ENCODE measurements around the gene SMYD5. TPM values are rescaled to one million over a fixed set of nuclear protein-coding genes. Genes with fewer than 3 reads are reported as not detected.
"Not testable (repeated sequence)": the region's sequence is repeated elsewhere in the genome, so short reads cannot be mapped to it uniquely, and the experiment has no call there.

Gene SMYD5
- total RNA-seq, 2 donors from 2014 or later: 34.9 to 35.4 TPM

DNA sequence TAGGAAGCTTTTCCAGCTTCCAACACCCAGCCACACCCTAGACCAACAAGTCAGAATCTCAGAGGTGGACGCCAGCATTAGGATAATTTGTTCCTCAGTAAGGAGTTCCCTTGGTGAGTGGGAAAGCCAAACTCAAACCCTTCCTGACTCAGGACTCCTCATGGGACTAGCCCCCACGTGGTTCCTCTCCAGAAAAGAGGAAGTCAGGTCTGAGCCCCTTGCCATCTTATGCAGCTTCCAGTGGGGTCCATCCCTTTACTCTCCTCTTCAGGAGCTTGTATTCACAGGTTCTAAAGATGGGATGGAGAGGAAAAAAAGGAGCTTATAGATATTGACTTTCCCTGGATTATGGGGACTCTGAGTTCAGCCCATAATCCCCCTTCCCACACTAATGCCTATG is 26.5 kb upstream of the SMYD5 start:
- no peaks in the 10 kb centered on the region for H3K36me3 ChIP-seq (ENCODE audit: control insufficient read depth, insufficient read depth, low read length)
- Mint-ChIP-seq H3K4me3 (no peak overlapping the region), H3K4me1 (peaks cover 7% of the 10 kb centered on the region), H3K36me3 (ENCODE audit: low read depth) (no peaks in the 10 kb centered on the region), H3K27me3 (ENCODE audit: insufficient read depth) (peaks cover 57% of the 10 kb centered on the region), H3K27ac (no peak overlapping the region), H3K9me3 (peaks cover 4% of the 10 kb centered on the region)
- H3K9me3 ChIP-seq (ENCODE audit: control insufficient read depth, low read length): no peaks in the 10 kb centered on the region
- H3K4me3 ChIP-seq (ENCODE audit: low read length): no peak overlapping the region
- no peak overlapping the region for H3K27ac ChIP-seq (ENCODE audit: low read depth, low read length)
- DNase-seq: no peak
- TF ChIP-seq, protein P1, sequence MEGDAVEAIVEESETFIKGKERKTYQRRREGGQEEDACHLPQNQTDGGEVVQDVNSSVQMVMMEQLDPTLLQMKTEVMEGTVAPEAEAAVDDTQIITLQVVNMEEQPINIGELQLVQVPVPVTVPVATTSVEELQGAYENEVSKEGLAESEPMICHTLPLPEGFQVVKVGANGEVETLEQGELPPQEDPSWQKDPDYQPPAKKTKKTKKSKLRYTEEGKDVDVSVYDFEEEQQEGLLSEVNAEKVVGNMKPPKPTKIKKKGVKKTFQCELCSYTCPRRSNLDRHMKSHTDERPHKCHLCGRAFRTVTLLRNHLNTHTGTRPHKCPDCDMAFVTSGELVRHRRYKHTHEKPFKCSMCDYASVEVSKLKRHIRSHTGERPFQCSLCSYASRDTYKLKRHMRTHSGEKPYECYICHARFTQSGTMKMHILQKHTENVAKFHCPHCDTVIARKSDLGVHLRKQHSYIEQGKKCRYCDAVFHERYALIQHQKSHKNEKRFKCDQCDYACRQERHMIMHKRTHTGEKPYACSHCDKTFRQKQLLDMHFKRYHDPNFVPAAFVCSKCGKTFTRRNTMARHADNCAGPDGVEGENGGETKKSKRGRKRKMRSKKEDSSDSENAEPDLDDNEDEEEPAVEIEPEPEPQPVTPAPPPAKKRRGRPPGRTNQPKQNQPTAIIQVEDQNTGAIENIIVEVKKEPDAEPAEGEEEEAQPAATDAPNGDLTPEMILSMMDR (conservative IDR thresholded peaks at IDR 0.05): no peak
- 81% methylated on average over 2 of the region's 2 CpGs; no CpG with 5 or more reads in 1 of the 2 experiments for WGBS, 2 experiments (ENCODE audit: insufficient coverage in 1 of 2, insufficient read length in 1 of 2)
- peaks cover 33% of the 10 kb centered on the region for H3K27me3 ChIP-seq (ENCODE audit: control insufficient read depth, insufficient read depth, low read length, poor library complexity, severe bottlenecking)
- no peaks in the 10 kb centered on the region for H3K4me1 ChIP-seq (ENCODE audit: control insufficient read depth, insufficient read depth, low read length)
- no peak overlapping the region for H3K9ac ChIP-seq (ENCODE audit: extremely low read depth, low read length, poor library complexity, severe bottlenecking)

DNA sequence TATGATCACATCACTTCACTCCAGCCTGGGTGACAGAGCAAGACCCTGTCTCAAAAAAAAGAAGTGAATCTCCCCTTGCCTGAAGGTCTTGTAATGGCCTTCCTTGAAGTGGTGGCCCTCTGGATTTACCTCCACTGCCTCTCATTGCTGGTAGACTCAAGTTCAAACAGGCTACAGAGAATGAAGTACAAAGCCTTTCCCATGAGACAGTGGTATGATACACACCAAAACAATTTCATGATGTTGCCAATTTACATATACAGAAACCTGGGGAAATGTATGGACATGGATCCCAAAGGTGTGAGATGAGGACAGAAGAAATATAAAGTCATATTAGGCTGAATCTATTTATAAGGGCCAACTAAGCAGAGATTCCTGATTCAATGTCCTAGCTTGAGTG is 16.5 kb upstream of the SMYD5 start:
- Histone ChIP-seq H3K4me1 (ENCODE audit: control insufficient read depth, insufficient read depth, low read length) (no peaks in the 10 kb centered on the region), H3K27me3 (ENCODE audit: control insufficient read depth, insufficient read depth, low read length, poor library complexity, severe bottlenecking) (peaks cover 65% of the 10 kb centered on the region), H3K27ac (ENCODE audit: low read depth, low read length) (no peak overlapping the region), H3K36me3 (ENCODE audit: control insufficient read depth, insufficient read depth, low read length) (no peaks in the 10 kb centered on the region), H3K9ac (ENCODE audit: extremely low read depth, low read length, poor library complexity, severe bottlenecking) (no peak overlapping the region), H3K9me3 (ENCODE audit: control insufficient read depth, low read length) (no peaks in the 10 kb centered on the region), H3K4me3 (ENCODE audit: low read length) (no peak overlapping the region)
- Mint-ChIP-seq H3K27ac (no peak overlapping the region), H3K4me3 (no peak overlapping the region), H3K9me3 (no peaks in the 10 kb centered on the region), H3K4me1 (no peaks in the 10 kb centered on the region), H3K36me3 (ENCODE audit: low read depth) (no peaks in the 10 kb centered on the region), H3K27me3 (ENCODE audit: insufficient read depth) (peaks cover 63% of the 10 kb centered on the region)
- DNase-seq: no peak
- TF ChIP-seq, protein P1 (conservative IDR thresholded peaks at IDR 0.05): no peak

DNA sequence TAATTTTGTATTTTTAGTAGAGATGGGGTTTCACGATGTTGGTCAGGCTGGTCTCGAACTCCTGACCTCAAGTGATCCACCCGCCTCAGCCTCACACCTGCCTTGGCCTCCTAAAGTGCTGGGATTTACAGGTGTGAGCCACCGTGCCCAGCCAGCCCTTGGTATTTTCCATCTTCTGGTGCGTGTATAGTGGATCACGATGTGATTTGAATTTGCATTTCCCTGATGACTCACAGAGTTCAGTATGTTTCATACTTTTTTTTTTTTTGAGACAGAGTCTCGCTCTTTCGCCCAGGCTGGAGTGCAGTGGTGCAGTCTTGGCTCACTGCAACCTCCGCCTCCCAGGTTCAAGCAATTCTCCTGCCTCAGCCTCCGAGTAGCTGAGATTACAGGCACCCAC is 13.8 kb upstream of the SMYD5 start:
- H3K36me3 ChIP-seq (ENCODE audit: control insufficient read depth, insufficient read depth, low read length); H3K9me3 Mint-ChIP-seq; H3K27ac ChIP-seq (ENCODE audit: low read depth, low read length); H3K36me3 Mint-ChIP-seq (ENCODE audit: low read depth); H3K9me3 ChIP-seq (ENCODE audit: control insufficient read depth, low read length); DNase-seq; H3K4me1 Mint-ChIP-seq; H3K4me3 ChIP-seq (ENCODE audit: low read length); H3K9ac ChIP-seq (ENCODE audit: extremely low read depth, low read length, poor library complexity, severe bottlenecking); H3K27ac Mint-ChIP-seq; H3K4me3 Mint-ChIP-seq; H3K4me1 ChIP-seq (ENCODE audit: control insufficient read depth, insufficient read depth, low read length): not testable (repeated sequence)
- WGBS, 2 experiments (ENCODE audit: insufficient coverage in 1 of 2, insufficient read length in 1 of 2): 94% methylated on average over 5 to 10 of the region's 10 CpGs
- H3K27me3 ChIP-seq (ENCODE audit: control insufficient read depth, insufficient read depth, low read length, poor library complexity, severe bottlenecking): peaks cover 91% of the 10 kb centered on the region
- H3K27me3 Mint-ChIP-seq (ENCODE audit: insufficient read depth): peaks cover 90% of the 10 kb centered on the region

Data from endodermal cell (in vitro differentiated cells).